NCI-H1092 (cell line): ENCODE measurements around the gene RPUSD1.
"Not testable (repeated sequence)": the region's sequence is repeated elsewhere in the genome, so short reads cannot be mapped to it uniquely, and the experiment has no call there.

Experiments used
- DNase-seq: peaks from one replicate; lab custom pipeline; 2025; lab: John Stamatoyannopoulos, UW

Gene RPUSD1

DNA sequence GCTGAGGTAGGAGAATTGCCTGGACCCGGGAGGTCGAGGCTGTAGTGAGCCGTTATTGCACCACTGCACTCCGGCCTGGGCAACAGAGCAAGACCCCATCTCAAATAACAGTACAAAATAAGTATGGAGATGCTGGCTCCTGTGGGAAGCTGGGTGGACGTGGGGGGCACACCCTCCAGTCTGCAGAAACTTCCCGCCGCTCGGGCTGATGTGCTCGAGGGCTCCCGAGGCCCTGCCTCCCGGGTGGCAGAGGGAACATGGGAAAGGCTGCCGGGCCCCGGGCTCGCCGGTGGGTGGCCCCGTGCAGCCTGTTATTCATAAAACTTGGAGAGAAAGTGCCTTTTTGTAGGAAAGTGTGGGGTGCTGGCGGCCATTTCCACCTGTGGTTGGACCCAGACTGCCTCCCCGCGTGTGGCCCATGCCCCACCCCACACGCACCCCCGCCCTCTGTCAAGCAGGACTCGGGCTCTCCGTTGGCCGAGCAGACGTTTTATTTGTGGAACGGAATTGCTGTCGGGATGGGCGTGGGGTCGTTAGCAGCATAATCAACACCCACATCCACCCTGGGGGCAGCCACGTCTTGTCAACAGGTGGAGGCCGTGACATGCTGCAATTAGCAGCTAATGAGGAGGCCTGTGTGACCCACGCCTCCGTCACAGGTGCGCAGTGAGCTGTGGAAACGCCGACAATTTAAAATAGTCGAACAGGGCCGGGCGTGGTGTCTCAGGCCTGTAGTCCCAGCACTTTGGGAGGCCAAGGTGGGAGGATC lies 40.0 kb downstream of the RPUSD1 start:
- DNase-seq, result no peak

DNA sequence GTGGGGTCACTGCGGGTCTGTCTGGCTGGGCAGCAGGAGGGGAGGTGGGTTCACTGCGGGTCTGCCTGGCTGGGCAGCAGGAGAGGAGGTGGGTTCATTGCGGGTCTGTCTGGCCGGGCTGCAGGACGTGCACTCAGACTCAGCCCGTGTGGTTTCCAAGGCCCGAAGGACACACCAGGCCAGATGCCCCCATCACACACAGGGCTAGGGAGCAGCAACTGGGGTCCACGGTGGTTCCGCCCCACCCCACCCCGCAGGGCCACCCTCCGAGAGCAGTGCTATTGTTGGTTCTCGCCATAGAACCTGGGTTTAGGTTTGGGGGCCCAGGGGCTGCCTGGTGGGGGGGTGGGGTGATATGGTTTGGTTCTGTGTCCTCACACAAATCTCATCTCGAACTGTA lies 41.5 kb downstream of the RPUSD1 start:
- DNase-seq, result no peak

DNA sequence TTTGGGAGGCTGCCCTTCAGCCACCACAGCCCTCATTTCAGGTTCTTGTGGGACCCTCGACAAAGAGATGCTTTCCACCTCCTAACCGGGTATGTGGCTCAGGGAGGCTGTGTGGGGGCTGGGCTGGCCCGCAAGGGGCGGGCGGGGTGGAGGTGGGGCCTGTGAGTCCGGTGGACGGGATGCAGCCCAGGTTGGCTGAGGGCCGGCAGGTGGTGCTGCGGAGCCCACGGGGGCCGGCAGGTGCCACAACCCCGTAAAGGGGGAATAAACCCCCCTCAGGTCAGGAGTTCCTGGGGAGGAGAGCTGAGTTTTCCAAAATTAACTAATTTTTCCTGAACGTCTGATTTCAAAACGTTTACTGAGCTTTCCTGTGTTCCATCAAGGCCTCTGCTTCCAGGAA lies 42.4 kb downstream of the RPUSD1 start:
- no peak for DNase-seq

DNA sequence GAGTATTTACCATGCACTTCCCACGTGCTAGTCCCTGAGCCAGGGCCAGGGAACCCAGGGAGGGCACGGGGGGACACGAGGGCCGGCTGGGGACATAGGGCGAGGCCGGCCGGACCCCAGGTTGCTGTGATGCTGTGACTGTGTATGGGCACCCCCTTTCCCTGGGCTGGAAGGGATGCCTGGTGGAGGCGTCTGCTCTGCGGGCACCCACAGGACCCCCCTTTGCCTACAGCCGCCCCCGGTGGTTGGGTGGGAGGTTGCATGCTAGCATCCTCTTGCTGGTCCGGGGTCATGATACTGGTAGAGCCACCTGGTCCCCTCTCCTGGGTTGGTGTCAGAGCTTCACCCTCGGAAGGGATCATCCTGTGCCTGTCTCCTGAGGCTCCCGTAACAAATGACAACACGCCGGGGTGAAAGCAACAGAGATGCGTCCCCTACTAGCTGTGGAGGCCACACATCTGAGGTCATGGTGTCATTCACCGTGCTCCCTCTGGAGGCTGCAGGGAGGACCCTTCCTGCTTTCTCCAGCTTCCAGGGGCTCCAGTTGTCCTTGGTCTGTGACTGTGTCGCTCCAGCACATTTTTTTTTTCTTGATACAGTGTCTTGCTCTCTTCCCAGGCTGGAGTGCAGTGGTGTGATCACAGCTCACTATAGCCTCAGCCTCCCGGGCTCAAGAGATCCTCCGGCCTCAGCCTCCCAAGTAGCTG lies 44.2 kb downstream of the RPUSD1 start:
- DNase-seq, result no peak

DNA sequence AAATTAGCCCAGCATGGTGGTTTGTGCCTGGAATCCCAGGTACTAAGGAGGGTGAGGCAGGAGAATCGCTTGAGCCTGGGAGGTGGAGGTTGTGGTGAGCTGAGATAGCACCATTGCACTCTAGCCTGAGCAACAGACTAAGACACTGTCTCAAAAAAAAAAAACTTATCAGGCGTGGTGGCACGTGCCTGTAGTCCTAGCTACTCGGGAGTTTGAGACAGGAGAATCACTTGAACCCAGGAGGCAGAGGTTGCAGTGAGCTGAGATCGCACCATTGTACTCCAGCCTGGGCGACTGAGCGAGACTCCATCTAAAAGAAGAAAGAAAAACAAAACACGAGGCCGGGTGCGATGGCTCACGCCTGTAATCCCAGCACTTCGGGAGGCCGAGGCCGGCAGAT lies 45.3 kb downstream of the RPUSD1 start:
- DNase-seq, result not testable (repeated sequence)

DNA sequence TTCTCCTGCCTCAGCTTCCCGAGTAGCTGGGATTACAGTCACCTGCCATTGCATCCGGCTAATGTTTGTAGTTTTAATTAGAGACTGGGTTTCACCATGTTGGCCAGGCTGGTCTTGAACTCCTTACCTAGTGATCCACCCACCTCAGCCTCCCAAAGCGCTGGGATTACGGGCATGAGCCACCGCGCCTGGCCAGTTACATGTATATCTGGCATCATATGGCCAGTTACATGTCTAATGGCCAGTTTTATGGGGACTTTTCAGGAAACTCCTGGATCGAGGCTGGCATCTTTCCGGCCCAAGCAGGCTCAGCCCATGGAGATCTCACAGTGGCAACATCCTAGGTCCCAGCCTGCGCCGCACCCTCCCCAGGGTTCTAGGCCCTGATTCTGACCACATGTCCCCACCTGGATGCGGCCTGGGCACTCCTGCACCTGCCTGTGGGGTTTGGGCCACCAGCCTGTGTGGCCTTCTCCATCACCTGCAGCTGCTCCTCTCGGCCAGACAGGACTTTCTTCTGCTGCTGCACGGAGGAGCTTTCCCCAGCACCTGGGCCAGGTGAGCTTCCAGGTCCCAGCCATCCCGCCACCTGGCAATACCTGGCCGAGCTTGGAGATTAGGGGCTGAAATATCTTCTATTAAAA lies 46.1 kb downstream of the RPUSD1 start:
- DNase-seq, result no peak

DNA sequence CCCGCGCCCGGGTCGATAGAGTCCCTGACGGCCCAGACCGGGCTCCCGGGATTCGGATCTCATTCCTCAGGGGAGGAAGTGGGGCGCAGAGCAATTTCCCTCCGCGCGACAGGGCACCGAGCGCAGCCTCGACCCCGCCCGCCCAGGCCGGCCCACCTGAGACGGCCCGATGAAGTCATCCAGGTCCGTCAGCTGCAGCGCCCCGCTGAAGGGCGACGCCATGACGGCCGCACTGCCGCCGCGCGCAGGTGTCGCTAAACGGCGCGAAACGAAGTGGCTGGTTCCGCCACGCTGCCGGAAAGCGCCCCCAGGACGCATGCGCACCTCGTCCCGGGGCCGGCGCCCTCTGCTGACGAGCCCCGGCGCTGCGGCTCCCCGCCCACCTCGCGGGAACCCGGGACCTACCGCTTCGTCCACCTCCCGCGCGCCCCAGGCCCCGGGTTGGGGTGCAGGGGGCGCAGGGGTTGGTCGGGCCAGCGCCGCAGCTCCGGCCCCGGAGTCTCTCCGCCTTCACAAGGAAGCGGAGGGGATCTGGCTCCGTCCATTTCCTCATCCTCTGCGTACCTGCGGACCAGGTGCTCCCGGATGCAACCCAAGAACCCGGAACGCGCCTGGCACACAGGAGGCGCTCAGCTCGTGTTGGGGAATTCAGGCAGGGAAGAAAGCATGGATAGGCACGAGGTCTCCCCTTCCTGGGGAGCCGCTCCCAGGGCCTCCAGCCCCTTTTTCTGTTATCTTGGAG lies 47.2 kb downstream of the RPUSD1 start, which contains the start of gene CIAO3:
Gene CIAO3 (minus strand): TSS at position 234 of the 742 bp plus-strand sequence. CDS start 12 bp downstream, at position 222.
- DNase-seq, result peak; percentile 84

DNA sequence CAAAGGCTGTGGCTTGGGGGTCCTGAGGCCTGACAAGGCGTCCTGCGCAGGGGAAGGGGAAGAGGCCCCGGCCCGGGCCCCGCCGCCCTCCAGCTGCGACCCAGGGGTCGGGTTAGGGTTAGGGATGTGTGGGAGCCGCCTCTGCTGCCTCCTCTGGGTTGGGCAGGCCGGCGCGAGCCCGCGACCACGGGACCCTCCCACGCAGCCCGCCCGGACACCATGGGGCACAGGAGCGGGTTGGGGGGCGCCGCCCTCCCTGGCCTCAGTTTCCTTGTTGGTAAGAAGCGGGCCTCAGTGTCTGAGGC lies 47.8 kb downstream of the RPUSD1 start:
- no peak for DNase-seq

DNA sequence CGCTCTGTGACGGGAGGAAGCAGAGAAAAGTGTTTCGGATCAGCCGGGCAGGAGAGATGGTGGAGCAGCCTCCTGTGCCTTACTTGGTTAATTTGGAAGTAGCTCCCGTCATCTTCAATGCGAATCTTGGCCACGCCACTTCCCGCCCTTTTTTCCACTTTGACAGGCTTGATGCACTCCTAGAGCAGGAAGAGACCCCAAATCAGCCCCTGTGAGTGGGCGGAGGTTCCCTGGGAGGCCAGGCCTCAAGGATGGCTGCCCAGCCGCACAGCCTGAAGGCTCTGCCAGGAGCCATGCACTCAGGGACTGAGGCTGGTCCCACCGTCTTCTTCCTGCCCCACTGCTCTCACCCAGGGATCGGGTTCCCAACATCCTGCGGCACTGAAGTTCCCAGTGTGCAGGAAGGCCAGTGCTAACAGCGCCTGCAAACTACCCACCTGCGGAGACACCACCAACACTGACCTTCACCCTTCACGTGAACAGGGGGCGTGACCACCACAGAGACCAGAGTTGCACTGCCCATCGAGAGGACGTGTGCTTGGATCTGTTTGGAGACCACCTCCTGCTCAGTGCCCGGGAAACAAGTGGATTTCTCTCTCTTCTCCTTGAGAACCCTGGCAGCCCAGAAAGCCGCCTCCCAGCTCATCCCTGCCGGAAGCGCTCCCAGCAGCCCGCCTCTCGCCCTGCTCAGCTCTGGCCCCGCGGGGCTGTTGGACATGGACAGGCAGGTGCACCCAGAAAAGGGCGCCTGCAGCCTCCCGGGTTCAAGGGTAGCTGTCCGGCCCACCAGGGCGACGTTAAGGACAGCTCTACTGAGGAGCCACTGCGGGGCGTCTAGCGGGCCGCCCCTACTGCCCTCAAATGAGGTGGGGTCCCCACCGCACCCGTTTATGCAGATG lies 48.4 kb downstream of the RPUSD1 start:
- no peak for DNase-seq

DNA sequence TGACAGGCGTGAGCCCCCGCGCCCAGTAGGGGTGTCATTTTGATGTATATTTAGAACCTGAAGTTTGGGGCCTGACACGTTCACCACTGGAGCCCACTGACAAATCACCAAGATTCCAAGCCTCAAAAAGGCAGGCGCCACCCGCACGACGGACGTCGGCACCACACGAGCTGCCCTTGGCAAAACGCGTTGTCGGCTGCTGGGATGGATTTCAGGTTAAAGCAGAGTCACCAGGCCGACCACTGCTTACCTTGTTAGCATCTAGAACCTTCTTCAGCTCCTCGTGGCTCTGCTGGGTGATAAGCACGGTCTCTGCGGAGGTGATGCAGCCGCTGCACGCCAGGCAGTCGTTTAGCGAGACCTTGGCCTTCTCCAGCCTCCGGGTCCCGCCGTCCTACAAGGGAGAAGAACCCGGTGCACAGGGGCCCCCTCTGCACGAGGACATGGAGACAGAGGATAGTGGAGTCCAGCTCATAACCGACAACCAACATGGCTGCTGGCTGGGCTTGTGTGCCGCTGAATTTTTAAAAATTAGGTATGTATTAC lies 51.2 kb downstream of the RPUSD1 start:
- no peak for DNase-seq

DNA sequence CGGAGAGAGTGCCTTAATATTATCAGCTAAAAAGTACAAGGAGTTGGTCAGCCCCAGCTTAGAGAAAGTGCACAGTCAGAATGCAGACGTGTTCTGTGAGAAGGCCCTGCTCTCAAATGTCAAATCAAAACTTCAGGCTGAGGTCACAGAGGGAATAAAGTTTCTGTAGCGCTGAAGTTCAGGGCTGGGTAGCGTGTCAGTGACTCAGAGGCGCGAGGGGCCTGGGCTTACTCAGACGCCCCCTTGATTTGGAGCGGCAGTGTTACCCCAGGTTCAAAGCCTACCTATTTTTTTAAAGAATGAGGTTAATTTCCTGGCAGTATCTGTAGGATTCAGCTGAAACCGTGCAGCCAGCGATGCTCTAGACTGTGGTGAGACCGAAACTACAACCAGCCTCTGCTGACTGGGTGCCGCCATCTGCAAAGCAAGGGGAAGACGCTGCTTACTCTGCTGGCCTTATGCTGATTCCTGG lies 52.2 kb downstream of the RPUSD1 start:
- DNase-seq, result no peak

DNA sequence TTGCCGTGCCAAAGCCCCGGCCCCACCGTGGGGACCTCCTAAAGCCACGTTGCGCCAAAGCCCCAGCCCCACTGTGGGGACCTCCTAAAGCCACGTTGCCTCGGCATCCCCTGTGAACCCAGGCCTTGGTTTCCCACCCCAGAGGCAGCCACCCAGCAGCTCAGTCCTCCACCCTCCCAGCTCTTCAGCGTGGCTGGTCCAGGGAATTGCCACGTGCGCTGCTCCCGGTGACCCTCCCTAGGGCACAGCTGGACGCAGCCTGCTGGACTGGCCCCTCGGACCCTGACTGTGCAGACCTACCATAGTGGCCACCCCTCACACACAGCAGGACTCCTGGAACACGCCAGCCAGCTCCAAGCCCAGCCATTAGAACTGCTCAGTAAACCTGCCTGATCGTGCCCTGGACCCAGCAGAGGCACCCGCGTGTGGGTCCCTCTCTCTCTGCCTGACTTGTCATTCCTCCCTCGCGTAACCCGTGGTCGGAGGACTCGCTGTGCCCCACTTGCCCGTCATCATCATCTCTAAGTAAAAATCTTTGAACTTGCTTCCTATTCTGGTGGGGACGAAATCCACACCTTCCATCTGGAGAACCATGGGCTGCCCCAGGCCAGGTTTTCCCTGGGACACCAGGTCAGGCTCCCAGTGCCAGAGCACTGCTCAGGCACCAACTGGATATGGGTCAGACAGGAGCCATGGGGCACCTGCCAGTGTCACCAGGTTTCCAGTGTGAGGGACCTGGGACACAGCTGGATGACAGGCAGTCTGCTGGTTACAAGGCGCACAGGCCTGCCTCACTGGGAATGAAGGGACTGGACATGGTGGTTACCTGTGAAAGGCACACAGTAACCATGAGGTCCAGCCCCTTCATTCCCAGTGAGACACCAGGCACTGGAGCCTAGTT lies 53.0 kb downstream of the RPUSD1 start:
- no peak for DNase-seq
